NCI-H1092 treated with DMSO at 0.1 percent for 48 hours (cell line): ENCODE data around the gene SAMD11.
"Not testable (repeated sequence)": the region's sequence is repeated elsewhere in the genome, so short reads cannot be mapped to it uniquely, and the experiment has no call there.

Source experiments
- DNase-seq: peaks from one replicate; lab custom pipeline; 2025; lab: John Stamatoyannopoulos, UW

Gene SAMD11

GRCh38 chr1:964691-965525, 41.2 kb downstream of the SAMD11 start:
- DNase-seq: no peak

DNA sequence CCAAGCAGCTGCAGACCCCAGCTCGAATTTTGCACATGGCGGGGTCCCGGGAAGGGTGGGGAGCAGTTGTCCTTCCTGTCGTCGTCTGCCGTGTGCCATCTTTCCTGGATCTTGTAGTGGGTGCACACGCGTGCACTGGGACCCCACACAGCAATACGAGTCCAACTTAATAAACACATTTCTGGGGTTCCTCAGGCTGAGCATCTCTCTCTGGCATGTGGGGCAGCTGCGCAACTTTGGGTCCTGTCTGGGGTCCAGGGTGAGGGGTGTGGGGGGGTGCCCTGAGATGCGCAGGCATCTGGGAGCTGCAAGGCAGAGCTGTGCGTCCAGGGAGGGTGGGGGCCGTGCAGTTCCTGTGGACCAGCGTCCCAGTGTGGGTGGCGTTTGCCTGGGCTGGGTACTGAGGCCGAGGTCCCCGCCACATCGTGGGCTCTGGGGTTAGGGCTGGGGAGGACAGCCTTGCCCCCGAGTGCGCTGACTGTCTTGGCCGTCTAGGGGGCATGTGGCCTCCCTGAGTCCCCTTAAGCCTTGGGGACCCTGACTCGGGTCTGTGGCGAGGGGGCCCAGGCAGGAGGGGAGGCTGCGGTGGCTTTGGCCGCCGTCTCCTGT, 41.9 kb downstream of the SAMD11 start:
- no peak for DNase-seq

- DNase-seq: no peak
Measured at GRCh38 chr1:966135-966703, 42.5 kb downstream of the SAMD11 start, which contains the start of gene PLEKHN1. TSS of gene PLEKHN1 (plus strand) at chr1:966482. CDS start at chr1:966532, 50 bp downstream.

DNA sequence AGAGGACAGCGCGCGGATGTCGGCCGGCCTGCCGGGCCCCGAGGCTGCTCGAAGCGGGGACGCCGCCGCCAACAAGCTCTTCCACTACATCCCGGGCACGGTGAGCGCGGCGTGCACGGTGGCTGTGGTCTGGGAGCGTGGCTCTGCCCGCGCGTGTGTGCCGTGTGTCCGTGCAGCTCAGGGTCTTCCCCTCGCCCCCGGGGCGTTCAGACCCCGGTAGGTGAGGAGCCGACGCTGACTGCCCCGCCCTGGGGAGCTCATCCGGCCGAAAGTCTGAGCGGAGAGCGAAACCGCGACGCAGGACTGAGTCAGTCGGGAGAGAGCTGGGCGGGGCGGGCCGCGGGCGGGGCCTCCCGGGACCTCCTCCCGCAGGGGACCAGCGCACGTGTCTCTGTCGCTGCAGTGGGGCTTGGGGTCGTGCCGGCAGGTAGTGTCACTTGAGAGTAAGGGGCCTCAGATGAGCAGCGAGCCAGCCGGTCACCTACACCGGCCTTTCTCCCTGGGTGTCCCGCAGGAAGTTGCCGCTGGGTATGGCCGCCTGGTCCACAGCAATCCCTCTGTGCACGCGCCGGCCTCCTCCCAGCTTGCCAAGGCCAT, 43.1 kb downstream of the SAMD11 start:
- DNase-seq: no peak

DNA sequence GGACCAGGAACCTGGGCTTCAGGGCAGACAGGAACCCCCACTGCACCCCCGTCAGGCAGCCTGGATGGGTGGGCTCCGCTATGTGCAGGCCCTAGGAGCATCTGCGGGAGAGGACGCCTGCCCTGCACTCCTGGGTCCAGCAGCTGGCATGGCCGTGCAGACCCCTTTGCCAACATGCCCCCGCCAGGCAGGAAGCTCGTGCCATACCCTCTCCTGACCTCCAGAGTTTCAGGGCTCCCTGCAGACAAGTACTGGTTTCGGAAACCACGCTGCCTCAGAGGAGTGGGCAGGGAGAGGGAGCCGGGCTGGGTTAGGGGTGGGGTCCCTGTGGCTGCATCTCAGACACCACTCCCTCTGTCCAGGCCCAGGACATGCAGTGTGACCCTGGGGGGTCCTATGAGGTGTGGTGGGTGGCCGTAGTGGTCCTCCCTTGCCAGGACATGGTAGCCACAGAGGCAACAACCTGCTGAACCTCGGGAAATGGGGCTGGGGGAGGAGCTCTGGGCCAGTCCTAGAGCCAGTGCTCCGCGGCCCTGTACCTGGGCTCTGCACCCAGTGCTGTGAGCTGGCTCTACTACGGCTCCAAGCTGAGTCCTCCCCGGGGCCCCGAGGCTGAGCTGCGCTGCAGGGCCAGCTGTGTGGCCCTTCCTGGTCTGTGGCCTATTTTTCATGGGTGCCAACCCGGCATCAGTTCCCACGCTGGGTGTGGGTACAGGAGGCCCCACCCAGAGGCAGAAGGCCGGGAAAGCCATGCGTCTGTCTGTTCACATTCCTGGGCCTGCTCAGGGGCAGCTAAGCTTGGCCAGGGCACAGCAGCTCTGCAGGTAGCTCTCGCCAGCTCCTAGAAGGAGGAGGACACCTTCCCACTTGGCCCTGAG, 44.0 kb downstream of the SAMD11 start:
- DNase-seq: no peak

DNA sequence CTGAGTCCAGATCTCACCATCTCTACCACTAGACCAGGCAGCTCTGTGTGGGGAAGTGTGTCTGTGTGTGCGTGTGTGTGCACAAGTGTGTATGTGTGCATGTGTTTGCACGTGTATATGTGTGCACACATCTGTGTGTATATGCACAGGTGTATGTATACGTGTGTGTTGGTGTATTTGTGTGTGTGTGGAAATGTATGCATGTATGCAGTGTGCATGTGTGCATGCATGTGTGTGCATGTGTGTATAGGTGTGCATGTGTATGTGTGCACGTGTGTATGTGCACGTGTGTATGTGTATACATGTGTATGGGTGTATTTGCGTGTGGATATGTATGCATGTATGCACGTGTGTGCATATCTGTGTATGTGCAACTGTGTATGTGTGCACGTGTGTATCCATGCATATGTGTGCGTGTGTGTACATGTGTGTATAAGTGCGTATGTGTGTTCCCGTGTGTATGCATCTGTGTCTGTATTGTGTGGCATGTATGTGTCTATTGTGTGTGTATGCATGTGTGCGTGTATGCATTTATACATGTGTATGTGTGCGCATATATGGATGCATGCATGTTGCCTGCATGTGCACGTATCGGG, 45.6 kb downstream of the SAMD11 start:
- DNase-seq: no peak

GRCh38 chr1:970242-970972, 46.7 kb downstream of the SAMD11 start:
- DNase-seq: no peak

DNA sequence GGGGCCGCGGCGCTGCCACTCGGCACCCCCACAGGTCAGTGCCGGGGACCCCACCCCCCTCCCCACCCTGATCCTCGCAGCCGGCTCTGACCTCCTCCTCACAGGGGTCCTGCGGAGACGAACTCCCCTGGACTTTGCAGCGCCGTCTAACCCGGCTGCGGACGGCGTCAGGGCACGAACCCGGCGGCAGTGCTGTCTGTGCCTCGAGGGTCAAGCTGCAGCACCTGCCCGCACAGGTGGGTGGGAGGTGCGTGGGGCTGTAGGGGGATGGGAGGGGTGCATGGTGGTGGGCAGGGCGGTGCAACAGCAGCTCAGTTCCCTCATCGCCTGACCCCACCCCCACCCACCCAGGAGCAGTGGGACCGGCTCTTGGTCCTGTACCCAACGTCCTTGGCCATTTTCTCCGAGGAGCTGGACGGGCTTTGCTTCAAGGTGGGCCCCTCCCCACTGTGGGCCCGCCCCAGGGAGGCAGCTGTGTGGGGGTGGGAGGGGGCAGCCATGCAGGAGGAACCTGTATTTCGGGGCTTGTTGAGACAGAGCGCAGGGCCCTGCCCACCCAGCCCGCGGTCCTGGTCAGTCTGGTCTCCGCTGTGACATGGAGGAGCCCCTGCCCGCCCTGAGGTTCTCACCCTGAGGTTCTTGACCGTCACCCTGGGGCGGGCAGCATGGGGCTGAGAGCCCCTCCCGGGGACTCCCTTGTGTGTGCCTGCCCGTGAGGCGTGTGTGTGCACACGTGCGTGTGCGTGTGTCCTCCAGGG, 47.4 kb downstream of the SAMD11 start:
- DNase-seq: no peak

- no peak for DNase-seq
Measured at GRCh38 chr1:971751-972506, 48.2 kb downstream of the SAMD11 start.

- no peak for DNase-seq
Measured at GRCh38 chr1:972726-973458, 49.2 kb downstream of the SAMD11 start.

DNA sequence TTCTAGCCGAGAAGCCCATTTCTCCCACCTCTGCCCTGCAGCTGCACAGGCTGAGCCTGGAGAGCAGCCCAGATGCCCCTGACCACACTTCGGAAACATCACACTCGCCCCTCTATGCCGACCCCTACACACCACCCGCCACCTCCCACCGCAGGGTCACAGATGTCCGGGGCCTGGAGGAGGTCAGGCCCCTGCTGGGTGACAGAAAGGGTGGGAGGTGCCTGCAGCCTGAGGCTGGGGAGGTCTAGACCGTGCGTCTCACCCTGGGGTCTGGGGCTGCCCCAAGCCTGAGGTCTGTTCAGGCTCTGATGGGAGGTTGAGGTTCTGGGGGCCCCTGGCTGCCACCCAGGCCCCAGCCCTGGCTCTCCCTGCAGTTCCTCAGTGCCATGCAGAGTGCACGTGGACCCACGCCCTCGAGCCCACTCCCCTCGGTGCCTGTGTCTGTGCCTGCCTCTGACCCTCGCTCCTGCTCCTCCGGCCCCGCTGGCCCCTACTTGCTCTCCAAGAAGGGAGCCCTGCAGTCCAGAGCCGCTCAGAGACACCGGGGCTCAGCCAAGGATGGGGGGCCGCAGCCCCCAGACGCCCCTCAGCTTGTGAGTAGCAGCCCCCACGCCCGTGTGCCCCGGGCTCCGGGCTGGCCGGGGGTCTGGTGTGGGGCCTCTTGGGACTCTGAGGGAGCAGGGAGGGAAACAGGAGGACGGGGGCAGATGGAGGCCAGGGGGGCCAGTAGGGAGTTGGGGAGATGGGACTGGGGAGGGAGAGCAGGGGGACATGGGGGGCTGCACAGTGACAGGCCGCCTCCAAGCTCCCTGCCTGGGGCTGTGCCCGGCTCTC, 50.0 kb downstream of the SAMD11 start:
- no peak for DNase-seq

GRCh38 chr1:974293-974640, 50.5 kb downstream of the SAMD11 start:
- DNase-seq: no peak

- DNase-seq: no peak
Measured at GRCh38 chr1:974687-975328, 51.1 kb downstream of the SAMD11 start.

DNA sequence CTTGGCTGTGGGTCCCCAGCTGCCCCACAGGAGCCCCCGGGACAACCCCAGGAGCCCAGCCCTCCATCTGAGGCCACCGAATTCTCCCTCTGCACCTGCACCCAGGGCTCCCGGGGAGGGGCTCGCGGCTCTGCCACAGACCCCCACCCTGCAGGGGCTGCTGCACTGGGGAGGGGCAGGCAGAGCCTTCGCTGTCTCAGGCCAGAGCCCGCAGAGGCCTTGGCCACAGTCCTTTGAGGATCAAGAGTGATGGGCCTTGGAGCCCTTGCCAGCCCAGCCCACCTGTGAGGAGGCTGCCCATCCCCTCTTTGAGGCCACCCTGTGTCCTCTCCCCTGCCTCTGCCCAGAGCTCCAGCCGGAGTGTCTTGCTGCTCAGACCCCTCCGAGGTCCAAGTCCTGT, 51.6 kb downstream of the SAMD11 start:
- no peak for DNase-seq

DNA sequence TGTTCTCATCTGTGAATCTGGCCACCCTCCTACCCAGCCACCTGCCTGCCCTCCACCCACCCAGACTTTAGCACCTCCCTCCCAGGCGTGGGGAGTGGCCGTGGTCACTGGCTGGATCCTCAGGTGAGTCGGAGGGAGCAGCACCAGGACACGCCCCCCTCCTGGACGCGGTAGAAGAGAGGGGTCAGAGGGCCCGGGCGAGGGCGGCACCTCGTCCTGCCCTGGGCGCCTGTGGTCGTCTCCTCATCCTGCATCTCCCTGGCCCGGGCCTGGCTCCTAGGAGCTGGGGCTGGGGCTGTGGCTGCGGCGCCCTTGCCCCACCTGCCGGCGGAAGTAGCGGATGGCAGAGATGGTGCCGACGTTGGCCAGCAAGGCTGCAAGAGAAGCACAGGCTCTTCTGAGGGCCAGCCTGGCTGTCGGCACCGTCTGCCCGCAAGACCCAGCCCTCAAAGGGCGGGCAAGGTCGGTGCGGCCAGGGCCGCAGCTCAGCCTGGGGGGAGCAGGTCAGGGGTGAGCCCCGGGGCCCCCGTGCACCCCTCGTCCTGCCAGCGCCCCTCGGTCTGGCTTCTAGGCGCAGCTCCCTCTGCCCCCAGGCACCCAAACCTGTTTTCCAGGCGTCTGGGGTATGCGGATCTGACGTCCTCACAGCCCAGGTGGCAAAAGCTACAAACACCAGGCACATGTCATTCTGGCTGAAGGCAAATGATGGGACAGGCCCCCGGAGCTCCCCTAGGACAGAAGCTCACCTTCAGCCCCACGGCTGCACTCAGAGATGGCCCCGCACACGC, 52.4 kb downstream of the SAMD11 start:
- peak; percentile 28 for DNase-seq

- not testable (repeated sequence) for DNase-seq
Measured at GRCh38 chr1:976791-977190, 53.1 kb downstream of the SAMD11 start.
